ENCODE data around the gene GLG1. TPM values are rescaled to one million over a fixed set of nuclear protein-coding genes. Genes with fewer than 3 reads are reported as not detected.
"Not testable (repeated sequence)": the region's sequence is repeated elsewhere in the genome, so short reads cannot be mapped to it uniquely, and the experiment has no call there.

Gene GLG1
- total RNA-seq, 1 donor from 2014 or later: 69.3 TPM

- peak; percentile 70 for ATAC-seq
- intact Hi-C loops (cut with DNase I): loop anchor here (5.0 kb wide), 1 partner anchor 113 kb away; no protein-coding TSS in a partner anchor
- DNase-seq (ENCODE audit: missing footprints): peak; percentile 72
These were observed 176.7 kb downstream of the GLG1 start for GRCh38 chr16:74430036-74430712.

- peak; percentile 29 for ATAC-seq
- DNase-seq (ENCODE audit: missing footprints); intact Hi-C loops (cut with DNase I): not testable (repeated sequence)
These were observed 178.4 kb downstream of the GLG1 start for GRCh38 chr16:74428493-74428892.

GRCh38 chr16:74425751-74426150 is 181.2 kb downstream of the GLG1 start:
- ATAC-seq; intact Hi-C loops (cut with DNase I); DNase-seq (ENCODE audit: missing footprints): not testable (repeated sequence)

GRCh38 chr16:74423721-74424120 is 183.2 kb downstream of the GLG1 start:
- intact Hi-C loops (cut with DNase I); ATAC-seq; DNase-seq (ENCODE audit: missing footprints): not testable (repeated sequence)

- ATAC-seq; DNase-seq (ENCODE audit: missing footprints); intact Hi-C loops (cut with DNase I): not testable (repeated sequence)
These were observed 184.8 kb downstream of the GLG1 start for GRCh38 chr16:74422086-74422485.

- DNase-seq (ENCODE audit: missing footprints); ATAC-seq; intact Hi-C loops (cut with DNase I): not testable (repeated sequence)
These were observed 185.5 kb downstream of the GLG1 start for GRCh38 chr16:74421482-74421785.

- DNase-seq (ENCODE audit: missing footprints); ATAC-seq; intact Hi-C loops (cut with DNase I): not testable (repeated sequence)
These were observed 186.1 kb downstream of the GLG1 start, which contains the start of gene CLEC18B for GRCh38 chr16:74420612-74421481. Gene CLEC18B (minus strand): TSS chr16:74421478. CDS start chr16:74421270, 208 bp downstream.

- intact Hi-C loops (cut with DNase I); DNase-seq (ENCODE audit: missing footprints); ATAC-seq: not testable (repeated sequence)
These were observed 187.1 kb downstream of the GLG1 start for GRCh38 chr16:74419811-74420210.

- DNase-seq (ENCODE audit: missing footprints); ATAC-seq; intact Hi-C loops (cut with DNase I): not testable (repeated sequence)
These were observed 189.0 kb downstream of the GLG1 start for GRCh38 chr16:74417897-74418296.

GRCh38 chr16:74413920-74414319 is 193.0 kb downstream of the GLG1 start:
- not testable (repeated sequence) for DNase-seq (ENCODE audit: missing footprints)

GRCh38 chr16:74413485-74413884 is 193.4 kb downstream of the GLG1 start:
- DNase-seq (ENCODE audit: missing footprints); intact Hi-C loops (cut with DNase I); ATAC-seq: not testable (repeated sequence)

More at GRCh38 chr16:74413920-74414319, 193.0 kb downstream of the GLG1 start:
- ATAC-seq; intact Hi-C loops (cut with DNase I): not testable (repeated sequence)

- DNase-seq (ENCODE audit: missing footprints); ATAC-seq; intact Hi-C loops (cut with DNase I): not testable (repeated sequence)
These were observed 194.0 kb downstream of the GLG1 start for GRCh38 chr16:74412775-74413390.

GRCh38 chr16:74412138-74412774 is 194.7 kb downstream of the GLG1 start:
- DNase-seq (ENCODE audit: missing footprints); intact Hi-C loops (cut with DNase I); ATAC-seq: not testable (repeated sequence)

GRCh38 chr16:74410981-74411380 is 195.9 kb downstream of the GLG1 start:
- not testable (repeated sequence) for DNase-seq (ENCODE audit: missing footprints); ATAC-seq

GRCh38 chr16:74410057-74410957 is 196.6 kb downstream of the GLG1 start:
- DNase-seq (ENCODE audit: missing footprints); ATAC-seq; intact Hi-C loops (cut with DNase I): not testable (repeated sequence)

More at GRCh38 chr16:74410981-74411380, 195.9 kb downstream of the GLG1 start:
- intact Hi-C loops (cut with DNase I): not testable (repeated sequence)

- intact Hi-C loops (cut with DNase I); DNase-seq (ENCODE audit: missing footprints); ATAC-seq: not testable (repeated sequence)
These were observed 197.5 kb downstream of the GLG1 start for GRCh38 chr16:74409185-74409981.

GRCh38 chr16:74407362-74407705 is 199.6 kb downstream of the GLG1 start:
- DNase-seq (ENCODE audit: missing footprints); intact Hi-C loops (cut with DNase I): not testable (repeated sequence)
- peak; percentile 47 for ATAC-seq
